Uterus (tissue), 4 donors: ENCODE measurements around the gene LMX1A. TPM values are rescaled to one million over a fixed set of nuclear protein-coding genes. Genes with fewer than 3 reads are reported as not detected.
A peak's percentile ranks its signal among the peaks of the same experiment; 100 is the strongest.

ENCODE experiments used
- DNase-seq, 2 donors: peaks; one replicate each; pipeline ENCODE4 v3.0.0-alpha.2; 2019 to 2020
- H3K27ac ChIP-seq, 2 donors: fragments of 200-600 bp; sonication (generic); 1 replicate in 1 of 2; 2 replicates in 1 of 2; pipeline ENCODE4 v1.5.1; 2016 to 2018
- H3K27me3 ChIP-seq, 2 donors: fragments of 200-600 bp; sonication (generic); one replicate each; pipeline ENCODE4 v1.5.1; 2018 to 2019; ENCODE audit warnings: control low read depth in 1 of 2
- H3K36me3 ChIP-seq, 2 donors: fragments of 200-600 bp; sonication (generic); one replicate each; pipeline ENCODE4 v1.5.1; 2019; ENCODE audit warnings: control low read depth in 1 of 2
- H3K4me1 ChIP-seq, 2 donors: fragments of 200-600 bp; sonication (generic); one replicate each; pipeline ENCODE4 v1.5.1; 2018 to 2019; ENCODE audit warnings: control low read depth in 1 of 2
- H3K4me3 ChIP-seq, 2 donors: fragments of 200-600 bp; sonication (generic); 1 replicate in 1 of 2; 2 replicates in 1 of 2; pipeline ENCODE4 v1.5.1; 2018 to 2019; ENCODE audit warnings: mild to moderate bottlenecking in 1 of 2
- H3K9me3 ChIP-seq, 2 donors: fragments of 200-600 bp; sonication (generic); one replicate each; pipeline ENCODE4 v1.5.1; 2019; ENCODE audit warnings: control low read depth in 1 of 2
- POLR2A ChIP-seq, 2 donors: fragments of 450-650 bp; IDR thresholded peaks; one replicate each; pipeline ENCODE4 v1.6.1; 2016; ENCODE audit warnings: antibody characterized with exemption in 2 of 2, mild to moderate bottlenecking in 1 of 2, moderate library complexity in 1 of 2
- intact Hi-C: fragments of 100-400 bp; cut with DNase I; formaldehyde crosslinking; loops from one replicate; pipeline ENCODE4 v1.15.1; 2023; ENCODE audit warnings: low total_unique reads
- total RNA-seq, 4 donors: library from RNA; depleted of rRNA in 3 of 4; stranded (reverse); fragments of >200 nt in 3 of 4; gene quantifications; one replicate each; pipeline versions ENCODE4 v1.1.0 to v1.2.4, GENCODE V29; 2014 to 2023
- TF ChIP-seq, protein P1 (sequence below), 4 experiments: fragments of 200-600 bp in 2 of 4; fragments of 450-650 bp in 2 of 4; sonication (generic) in 2 of 4; IDR thresholded peaks; one replicate each; pipeline ENCODE4 v1.5.1; 2016 to 2019; ENCODE audit warnings: antibody characterized with exemption in 4 of 4, mild to moderate bottlenecking in 2 of 4, moderate library complexity in 1 of 4
- donor health status: DM: yes; HTN: yes; CAD: no.

LMX1A gene
- total RNA-seq, 4 donors from 2014 or later, result 0.41 TPM; not detected in 3

DNA sequence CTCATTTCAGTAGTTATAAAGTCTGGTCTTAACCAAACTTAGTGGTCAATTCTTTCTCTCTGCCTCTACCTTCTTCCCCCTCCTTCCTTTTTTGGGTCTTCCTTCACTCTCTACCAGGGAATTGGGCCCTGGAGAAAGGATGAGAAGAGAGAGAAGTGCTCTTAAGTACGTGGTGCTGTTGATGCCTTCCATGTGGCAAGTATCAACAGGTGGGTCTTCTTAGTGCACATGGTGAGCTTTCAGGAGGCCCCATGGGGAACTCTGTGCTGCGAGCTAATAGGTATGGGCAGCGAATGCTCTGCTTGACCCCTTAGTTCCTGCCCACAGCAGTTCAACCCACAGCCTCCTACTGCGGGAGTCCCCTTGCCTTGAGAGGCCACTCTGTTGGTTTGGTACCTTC, 39.4 kb upstream of the LMX1A start:
- DNase-seq, result no peak
- Histone ChIP-seq H3K27ac (no peak overlapping the region), H3K27me3 (no peaks in the 10 kb centered on the region), H3K4me3 (no peak overlapping the region), H3K9me3 (no peaks in the 10 kb centered on the region), H3K4me1 (no peaks in the 10 kb centered on the region), H3K36me3 (no peaks in the 10 kb centered on the region)
- intact Hi-C loops, result loop anchor here (5.0 to 10.0 kb wide), 2 partner anchors 196 to 519 kb away; no protein-coding TSS in a partner anchor
- TF ChIP-seq, protein P1, sequence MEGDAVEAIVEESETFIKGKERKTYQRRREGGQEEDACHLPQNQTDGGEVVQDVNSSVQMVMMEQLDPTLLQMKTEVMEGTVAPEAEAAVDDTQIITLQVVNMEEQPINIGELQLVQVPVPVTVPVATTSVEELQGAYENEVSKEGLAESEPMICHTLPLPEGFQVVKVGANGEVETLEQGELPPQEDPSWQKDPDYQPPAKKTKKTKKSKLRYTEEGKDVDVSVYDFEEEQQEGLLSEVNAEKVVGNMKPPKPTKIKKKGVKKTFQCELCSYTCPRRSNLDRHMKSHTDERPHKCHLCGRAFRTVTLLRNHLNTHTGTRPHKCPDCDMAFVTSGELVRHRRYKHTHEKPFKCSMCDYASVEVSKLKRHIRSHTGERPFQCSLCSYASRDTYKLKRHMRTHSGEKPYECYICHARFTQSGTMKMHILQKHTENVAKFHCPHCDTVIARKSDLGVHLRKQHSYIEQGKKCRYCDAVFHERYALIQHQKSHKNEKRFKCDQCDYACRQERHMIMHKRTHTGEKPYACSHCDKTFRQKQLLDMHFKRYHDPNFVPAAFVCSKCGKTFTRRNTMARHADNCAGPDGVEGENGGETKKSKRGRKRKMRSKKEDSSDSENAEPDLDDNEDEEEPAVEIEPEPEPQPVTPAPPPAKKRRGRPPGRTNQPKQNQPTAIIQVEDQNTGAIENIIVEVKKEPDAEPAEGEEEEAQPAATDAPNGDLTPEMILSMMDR (IDR thresholded peaks at IDR 0.05), result no peak
- TF ChIP-seq POLR2A (IDR thresholded peaks at IDR 0.05), result no peak

DNA sequence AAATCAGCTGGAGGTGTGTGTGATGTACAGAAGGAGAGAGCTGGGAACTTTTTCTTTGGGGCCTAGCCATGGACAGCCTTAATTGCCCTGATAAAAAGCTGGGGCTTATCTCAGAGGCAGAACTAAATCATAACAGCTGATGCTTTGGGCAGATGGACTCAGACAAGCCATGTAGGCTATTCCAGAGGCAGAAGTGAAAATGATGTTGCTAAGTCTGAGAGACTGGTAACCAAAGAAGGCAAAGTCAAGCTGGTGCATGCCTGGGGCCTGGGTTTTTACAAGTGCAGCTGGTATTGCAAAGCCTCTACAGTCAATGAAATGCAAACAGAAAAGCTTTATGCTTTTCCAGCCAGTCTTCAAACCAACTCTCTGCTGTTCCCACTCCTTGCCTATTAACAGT, 39.0 kb upstream of the LMX1A start:
- TF ChIP-seq POLR2A (IDR thresholded peaks at IDR 0.05), result no peak
- TF ChIP-seq, protein P1 (IDR thresholded peaks at IDR 0.05), result no peak
- DNase-seq, result no peak
- Histone ChIP-seq H3K27ac (no peak overlapping the region), H3K4me3 (no peak overlapping the region), H3K36me3 (no peaks in the 10 kb centered on the region), H3K9me3 (no peaks in the 10 kb centered on the region), H3K4me1 (no peaks in the 10 kb centered on the region), H3K27me3 (no peaks in the 10 kb centered on the region)
- intact Hi-C loops, result loop anchor here (5.0 to 10.0 kb wide), 2 partner anchors 197 to 519 kb away; no protein-coding TSS in a partner anchor

DNA sequence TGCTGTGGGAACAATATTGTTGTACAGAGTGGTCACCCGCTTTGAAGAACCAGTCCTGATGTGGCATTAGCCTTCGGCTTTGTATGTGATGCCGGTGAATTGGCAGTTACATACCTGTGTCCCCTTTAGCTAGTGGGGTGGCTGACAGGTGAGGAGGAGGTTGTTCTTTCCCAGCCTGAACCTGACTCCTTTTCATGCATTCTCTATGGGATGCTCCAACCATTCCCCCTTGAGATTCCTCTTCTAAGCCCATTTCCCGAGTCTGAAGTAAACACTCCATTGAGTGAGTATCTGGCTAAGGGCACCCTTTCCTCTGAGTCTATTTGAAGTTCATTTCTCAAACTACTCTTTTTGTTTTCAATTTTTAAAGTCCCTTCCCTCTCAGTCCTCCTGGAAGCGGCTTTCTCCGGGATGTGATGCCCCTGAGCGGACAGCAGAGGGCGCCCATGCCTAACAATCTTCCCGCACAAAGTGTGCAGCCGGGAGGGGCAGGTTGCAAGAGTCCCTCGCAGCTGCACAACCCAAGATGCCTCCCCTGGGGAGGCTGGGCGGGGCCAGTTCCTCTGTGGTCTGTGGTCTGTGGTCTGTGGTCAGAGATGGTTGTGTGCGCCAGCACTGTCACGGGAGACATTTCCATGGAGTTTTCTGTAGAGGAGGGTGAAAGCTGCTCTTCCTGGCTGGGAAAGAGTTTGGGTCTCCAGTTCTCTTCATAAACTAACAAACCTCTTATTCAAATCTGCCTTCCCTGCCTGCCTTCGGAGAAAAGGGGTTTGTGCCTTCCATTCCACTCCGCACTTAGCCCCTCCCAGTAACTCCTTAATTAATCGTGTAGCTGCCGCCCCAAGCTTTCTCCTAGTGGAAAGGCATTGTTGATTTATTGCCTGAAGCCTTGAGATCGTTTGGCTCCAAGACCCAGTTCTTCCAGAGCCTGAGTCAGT, 36.4 kb upstream of the LMX1A start:
- intact Hi-C loops, result loop anchor here (10.0 kb wide), 1 partner anchor 522 kb away; no protein-coding TSS in a partner anchor
- no peaks in the 10 kb centered on the region for H3K4me1 ChIP-seq
- H3K27ac ChIP-seq, result peak overlapping the region; percentile 17 to 40
- peak; percentile 78 to 82 for DNase-seq
- no peak for TF ChIP-seq POLR2A (IDR thresholded peaks at IDR 0.05)
- TF ChIP-seq, protein P1 (IDR thresholded peaks at IDR 0.05), result peak; percentile 90 to 94 (median 91)
- H3K9me3 ChIP-seq, result no peaks in the 10 kb centered on the region
- H3K36me3 ChIP-seq, result no peaks in the 10 kb centered on the region
- no peak overlapping the region for H3K4me3 ChIP-seq
- H3K27me3 ChIP-seq, result no peaks in the 10 kb centered on the region

DNA sequence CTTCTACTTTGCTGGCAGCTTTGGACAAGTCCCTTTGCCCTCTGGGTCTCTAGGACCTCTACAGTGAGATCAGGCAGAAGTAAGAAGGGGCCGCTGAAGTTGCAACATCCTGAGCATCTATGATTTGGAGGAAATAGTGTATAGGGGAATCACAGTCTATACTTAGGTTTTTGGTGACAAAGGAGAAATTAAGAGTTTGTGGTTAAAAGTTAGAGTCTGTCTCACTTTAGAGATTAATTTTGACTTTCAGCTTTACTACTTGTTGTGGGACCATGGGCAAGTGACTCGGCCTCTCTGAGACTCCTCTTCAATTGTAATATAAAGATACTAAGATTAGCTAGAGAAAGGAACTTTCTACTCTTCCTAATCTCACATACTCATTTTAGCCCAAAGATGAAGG, 33.1 kb upstream of the LMX1A start:
- Histone ChIP-seq H3K27ac (no peak overlapping the region), H3K4me3 (no peak overlapping the region), H3K36me3 (no peaks in the 10 kb centered on the region), H3K4me1 (no peaks in the 10 kb centered on the region), H3K9me3 (no peaks in the 10 kb centered on the region), H3K27me3 (no peaks in the 10 kb centered on the region)
- intact Hi-C loops, result loop anchor here (10.0 kb wide), 1 partner anchor 525 kb away; no protein-coding TSS in a partner anchor
- no peak for TF ChIP-seq POLR2A (IDR thresholded peaks at IDR 0.05)
- TF ChIP-seq, protein P1 (IDR thresholded peaks at IDR 0.05), result no peak
- no peak for DNase-seq

DNA sequence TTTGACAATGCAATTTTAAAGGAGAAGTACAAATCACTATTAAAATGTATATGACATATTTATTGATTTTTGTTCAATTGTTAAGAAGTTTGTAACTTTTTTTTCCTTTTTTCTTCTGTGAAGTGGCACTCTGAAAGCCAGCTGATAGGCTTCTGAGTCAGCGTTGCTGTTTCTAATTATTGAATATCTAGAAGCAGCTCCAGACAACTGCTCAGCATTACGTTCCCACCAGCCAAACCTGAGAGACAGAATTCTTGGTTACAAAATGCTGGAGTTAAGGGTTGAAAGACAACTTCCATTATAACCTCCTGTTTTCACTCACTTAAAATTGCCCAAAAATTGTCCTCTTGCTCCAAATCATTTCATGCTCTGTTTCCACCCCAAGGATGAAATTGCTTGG, 31.4 kb upstream of the LMX1A start:
- H3K27me3 ChIP-seq, result no peaks in the 10 kb centered on the region
- H3K4me3 ChIP-seq, result no peak overlapping the region
- TF ChIP-seq POLR2A (IDR thresholded peaks at IDR 0.05), result no peak
- TF ChIP-seq, protein P1 (IDR thresholded peaks at IDR 0.05), result no peak
- H3K9me3 ChIP-seq, result no peaks in the 10 kb centered on the region
- no peak overlapping the region for H3K27ac ChIP-seq
- peaks cover 0 to 6% of the 10 kb centered on the region in 2 donors for H3K4me1 ChIP-seq
- intact Hi-C loops, result no loop called here
- DNase-seq, result no peak
- H3K36me3 ChIP-seq, result no peaks in the 10 kb centered on the region
